GM23248 (cell line): ENCODE measurements around the gene CDK14. TPM values are rescaled to one million over a fixed set of nuclear protein-coding genes. Genes with fewer than 3 reads are reported as not detected.

Experiments
- DNase-seq: peaks from one replicate; pipeline ENCODE4 v3.0.0-alpha.2; 2015
- H2AFZ ChIP-seq: fragments of 200-600 bp; sonication (generic); 2 replicates; pipeline ENCODE4 v1.6.1; 2016; ENCODE audit warnings: antibody characterized with exemption
- H3F3A ChIP-seq: fragments of 200-600 bp; sonication (generic); 2 replicates; pipeline ENCODE4 v1.6.1; 2016; ENCODE audit warnings: mild to moderate bottlenecking, antibody characterized with exemption, mixed run types; ENCODE audit not compliant: insufficient read depth
- H3K27ac ChIP-seq: fragments of 200-600 bp; sonication (generic); 2 replicates; pipeline ENCODE4 v1.5.1; 2016; ENCODE audit warnings: mild to moderate bottlenecking
- H3K27me3 ChIP-seq: fragments of 200-600 bp; sonication (generic); replicated peaks from 2 replicates; pipeline ENCODE4 v1.6.1; 2016; ENCODE audit warnings: mild to moderate bottlenecking; ENCODE audit not compliant: insufficient read depth
- H3K36me3 ChIP-seq: fragments of 200-600 bp; sonication (generic); 2 replicates; pipeline ENCODE4 v1.6.1; 2016; ENCODE audit warnings: low read depth, mild to moderate bottlenecking
- H3K4me1 ChIP-seq: fragments of 200-600 bp; sonication (generic); 2 replicates; pipeline ENCODE4 v1.6.1; 2016; ENCODE audit warnings: mild to moderate bottlenecking; ENCODE audit not compliant: insufficient read depth
- H3K4me2 ChIP-seq: fragments of 200-600 bp; sonication (generic); one replicate; pipeline ENCODE4 v1.6.1; 2016; ENCODE audit warnings: mild to moderate bottlenecking; ENCODE audit not compliant: unreplicated experiment
- H3K4me3 ChIP-seq: fragments of 200-600 bp; sonication (generic); 2 replicates; pipeline ENCODE4 v1.5.1; 2016; ENCODE audit warnings: mild to moderate bottlenecking
- H3K79me2 ChIP-seq: fragments of 200-600 bp; sonication (generic); 2 replicates; pipeline ENCODE4 v1.6.1; 2016; ENCODE audit warnings: mild to moderate bottlenecking; ENCODE audit not compliant: insufficient read depth
- H3K9ac ChIP-seq: fragments of 200-600 bp; sonication (generic); 2 replicates; pipeline ENCODE4 v1.6.1; 2016; ENCODE audit warnings: mild to moderate bottlenecking
- H3K9me2 ChIP-seq: fragments of 200-600 bp; sonication (generic); 2 replicates; pipeline ENCODE4 v1.6.1; 2016; ENCODE audit warnings: mixed run types, mild to moderate bottlenecking, moderate library complexity; ENCODE audit not compliant: insufficient read depth
- H3K9me3 ChIP-seq: fragments of 200-600 bp; sonication (generic); one replicate; pipeline ENCODE4 v1.6.1; 2017; ENCODE audit warnings: low read depth
- H4K20me1 ChIP-seq: fragments of 200-600 bp; sonication (generic); 2 replicates; pipeline ENCODE4 v1.6.0; 2016; ENCODE audit not compliant: insufficient read depth
- EZH2 ChIP-seq: fragments of 200-600 bp; sonication (generic); IDR thresholded peaks from 2 replicates; pipeline ENCODE4 v1.6.1; 2018; ENCODE audit warnings: antibody characterized with exemption, mild to moderate bottlenecking; ENCODE audit not compliant: insufficient read depth, poor library complexity, severe bottlenecking
- EZH2phosphoT487 ChIP-seq: fragments of 200-600 bp; sonication (generic); IDR thresholded peaks from 2 replicates; pipeline ENCODE4 v1.6.1; 2018; ENCODE audit warnings: antibody characterized with exemption, moderate library complexity, mild to moderate bottlenecking, low read depth; ENCODE audit not compliant: insufficient read depth
- WGBS, 2 experiments: methylation state at CpG; one replicate each; pipeline ENCODE4 v1.1.6; 2015 to 2017; ENCODE audit warnings: low lambda C conversion rate in 2 of 2, low coverage in 1 of 2; ENCODE audit errors: missing lambda C conversion rate in 2 of 2; 5-methylcytosine and 5-hydroxymethylcytosine counted together
- in situ Hi-C: fragments of 300-500 bp; cut with MboI; formaldehyde crosslinking; loops from 2 replicates; pipeline ENCODE4 v1.15.0; 2020
- polyA plus RNA-seq: library from polyadenylated mRNA; unstranded; fragments of >200 nt; fragmentation: Nextera tagmentation; extraction: Ambion mirVana; gene quantifications from 2 replicates; pipeline ENCODE4 v1.2.1, GENCODE V29; 2016
- total RNA-seq: library from RNA; depleted of rRNA; stranded (reverse); fragments of >200 nt; shearing (Covaris generic); gene quantifications from 2 replicates; pipeline ENCODE4 v1.2.3, GENCODE V29; 2014

Gene CDK14
- total and polyA plus RNA-seq, 2 experiments from 2014 or later = 19.9 to 21.2 TPM

- Histone ChIP-seq H3K79me2 (peaks cover 33% of the 10 kb centered on the region), H3K4me1 (peaks cover 22% of the 10 kb centered on the region), H3K9me3 (no peaks in the 10 kb centered on the region), H3K4me3 (no peak overlapping the region), H2AFZ (no peak overlapping the region), H3K9me2 (no peaks in the 10 kb centered on the region), H3K9ac (no peak overlapping the region), H3K27me3 (no peaks in the 10 kb centered on the region), H4K20me1 (no peaks in the 10 kb centered on the region), H3K27ac (peak overlapping the region; percentile 56), H3K4me2 (peak overlapping the region; percentile 61), H3K36me3 (no peaks in the 10 kb centered on the region), H3F3A (peaks cover 36% of the 10 kb centered on the region)
- WGBS, 2 experiments = 59% methylated on average over 4 of the region's 4 CpGs
- in situ Hi-C loops = no loop called here
- no peak for TF ChIP-seq EZH2phosphoT487
- DNase-seq = no peak
Measured at GRCh38 chr7:90817151-90817550, 221.0 kb downstream of the CDK14 start.

DNA sequence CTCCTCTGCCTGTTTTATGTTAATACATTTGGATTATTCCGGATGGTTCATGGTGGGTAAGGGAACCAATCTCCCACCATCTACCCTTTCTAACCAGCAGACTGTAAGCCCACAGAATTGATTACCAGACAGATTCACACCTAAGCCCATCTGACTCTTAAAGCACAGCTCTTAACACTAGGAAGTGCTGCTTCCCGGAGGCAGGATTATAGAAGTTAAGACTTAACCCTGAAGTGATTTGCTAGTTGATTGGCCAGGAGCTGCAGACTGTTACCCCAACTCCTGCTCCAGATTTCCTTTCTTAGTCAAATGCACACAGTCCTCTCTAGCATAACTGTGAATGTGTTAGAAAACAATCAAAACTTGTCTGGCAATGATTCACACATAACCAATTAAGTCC is 221.7 kb downstream of the CDK14 start:
- Histone ChIP-seq H3K9me2 (no peaks in the 10 kb centered on the region), H3K27ac (no peak overlapping the region), H4K20me1 (no peaks in the 10 kb centered on the region), H3K4me3 (no peak overlapping the region), H3K36me3 (no peaks in the 10 kb centered on the region), H3F3A (peaks cover 36% of the 10 kb centered on the region), H3K79me2 (peaks cover 40% of the 10 kb centered on the region), H3K27me3 (no peaks in the 10 kb centered on the region), H3K4me2 (peak overlapping the region; percentile 61), H3K4me1 (peaks cover 22% of the 10 kb centered on the region), H2AFZ (no peak overlapping the region), H3K9me3 (no peaks in the 10 kb centered on the region), H3K9ac (no peak overlapping the region)
- TF ChIP-seq EZH2 (no peak), EZH2phosphoT487 (no peak)
- 57 to 61% methylated on average over 2 of the region's 2 CpGs for WGBS, 2 experiments
- DNase-seq = peak; percentile 2
- in situ Hi-C loops = no loop called here

GRCh38 chr7:90818341-90818740 is 222.2 kb downstream of the CDK14 start:
- H3K27ac ChIP-seq = no peak overlapping the region
- no peak overlapping the region for H3K4me3 ChIP-seq
- WGBS, 2 experiments = 80% methylated on average over 1 of the region's 1 CpG
- no peak for DNase-seq
- H3K9ac ChIP-seq = no peak overlapping the region
- H3K27me3 ChIP-seq = no peaks in the 10 kb centered on the region
- H3K4me1 ChIP-seq = peaks cover 22% of the 10 kb centered on the region
- no peaks in the 10 kb centered on the region for H3K36me3 ChIP-seq
- H3K4me2 ChIP-seq = peak overlapping the region; percentile 61
- H3K9me3 ChIP-seq = no peaks in the 10 kb centered on the region
- no peaks in the 10 kb centered on the region for H4K20me1 ChIP-seq
- in situ Hi-C loops = no loop called here
- no peak overlapping the region for H2AFZ ChIP-seq
- TF ChIP-seq EZH2 (no peak), EZH2phosphoT487 (no peak)
- peaks cover 36% of the 10 kb centered on the region for H3F3A ChIP-seq
- no peaks in the 10 kb centered on the region for H3K9me2 ChIP-seq
- H3K79me2 ChIP-seq = peaks cover 42% of the 10 kb centered on the region

- in situ Hi-C loops = no loop called here
- Histone ChIP-seq H3K4me1 (peaks cover 46% of the 10 kb centered on the region), H3K9ac (no peak overlapping the region), H3K4me3 (no peak overlapping the region), H3K27me3 (no peaks in the 10 kb centered on the region), H3K4me2 (no peak overlapping the region), H4K20me1 (no peaks in the 10 kb centered on the region), H3F3A (peaks cover 40% of the 10 kb centered on the region), H3K27ac (no peak overlapping the region), H2AFZ (no peak overlapping the region), H3K9me3 (no peaks in the 10 kb centered on the region), H3K9me2 (no peaks in the 10 kb centered on the region), H3K36me3 (no peaks in the 10 kb centered on the region), H3K79me2 (peaks cover 42% of the 10 kb centered on the region)
- WGBS, 2 experiments = 96 to 97% methylated on average over 4 of the region's 4 CpGs
- no peak for DNase-seq
- TF ChIP-seq EZH2phosphoT487 (no peak), EZH2 (no peak)
Measured at GRCh38 chr7:90821961-90822620, 226.0 kb downstream of the CDK14 start.
